SK-N-SH (cell line): ENCODE results near the gene ST6GALNAC2. TPM values are rescaled to one million over a fixed set of nuclear protein-coding genes. Genes with fewer than 3 reads are reported as not detected.

ENCODE experiments used
- CTCF ChIA-PET: fragments of 300-600, 350-600 bp; formaldehyde crosslinking; extraction: SDS; loops from one replicate; lab custom pipeline; 2021; lab: Yijun Ruan, JAX
- POLR2A ChIA-PET: fragments of 350-600 bp; sonication (Branson Sonifier 250); formaldehyde crosslinking; extraction: SDS; loops from one replicate; lab custom pipeline; 2020; ENCODE audit warnings: antibody characterized with exemption, inconsistent platforms; lab: Yijun Ruan, JAX
- DNase-seq: peaks from one replicate; pipeline ENCODE4 v3.0.0; 2012
- H2AFZ ChIP-seq: fragments of 200-600 bp; sonication (generic); 2 replicates; pipeline ENCODE4 v1.8.1; 2016; ENCODE audit warnings: antibody characterized with exemption, mild to moderate bottlenecking, low read depth
- H3F3A ChIP-seq: fragments of 200-600 bp; sonication (generic); replicated peaks from 2 replicates; pipeline ENCODE3; 2016; ENCODE audit warnings: antibody characterized with exemption, mild to moderate bottlenecking; ENCODE audit not compliant: insufficient read depth
- H3K27ac ChIP-seq, 2 experiments: fragments of 200-500 bp in 1 of 2; fragments of 200-600 bp in 1 of 2; sonication (Bioruptor generic) in 1 of 2; sonication (generic), shearing (Covaris generic) in 1 of 2; 2 replicates each; pipeline versions ENCODE4 v1.5.1 to v1.6.1; 2014 to 2016; ENCODE audit warnings: low read depth in 2 of 2, inconsistent platforms in 1 of 2, low read length in 1 of 2, mild to moderate bottlenecking in 1 of 2, mixed read lengths in 1 of 2
- H3K27me3 ChIP-seq: fragments of 200-600 bp; sonication (generic), shearing (Covaris generic); 2 replicates; pipeline ENCODE4 v1.6.1; 2016; ENCODE audit warnings: mixed run types; ENCODE audit not compliant: insufficient read depth
- H3K36me3 ChIP-seq, 2 experiments: fragments of 200-500 bp in 1 of 2; fragments of 200-600 bp in 1 of 2; sonication (Bioruptor generic) in 1 of 2; sonication (generic) in 1 of 2; replicated peaks in 1 of 2; 2 replicates each; pipeline versions ENCODE3 to v1.5.1; 2014 to 2016; ENCODE audit warnings: low read length in 1 of 2, mild to moderate bottlenecking in 1 of 2; ENCODE audit not compliant: insufficient read depth in 2 of 2, control insufficient read depth in 1 of 2
- H3K4me1 ChIP-seq, 2 experiments: fragments of 200-500 bp in 1 of 2; fragments of 200-600 bp in 1 of 2; sonication (Bioruptor generic) in 1 of 2; sonication (generic), shearing (Covaris generic) in 1 of 2; 2 replicates each; pipeline versions ENCODE4 v1.5.1 to v1.6.1; 2014 to 2016; ENCODE audit warnings: low read depth in 1 of 2, low read length in 1 of 2, mixed run types in 1 of 2; ENCODE audit not compliant: insufficient read depth in 2 of 2, control insufficient read depth in 1 of 2
- H3K4me2 ChIP-seq: fragments of 200-600 bp; sonication (generic), shearing (Covaris generic); 2 replicates; pipeline ENCODE4 v1.6.1; 2017; ENCODE audit warnings: mixed run types
- H3K4me3 ChIP-seq, 2 experiments: fragments of 200-500 bp in 1 of 2; fragments of 200-600 bp in 1 of 2; sonication (Bioruptor generic) in 1 of 2; sonication (generic), shearing (Covaris generic) in 1 of 2; 2 replicates each; pipeline versions ENCODE4 v1.5.1 to v1.8.1; 2014 to 2016; ENCODE audit warnings: low read depth in 2 of 2, inconsistent platforms in 1 of 2, low read length in 1 of 2, mild to moderate bottlenecking in 1 of 2, mixed read lengths in 1 of 2, moderate library complexity in 1 of 2
- H3K79me2 ChIP-seq: fragments of 200-600 bp; sonication (generic); 2 replicates; pipeline ENCODE4 v1.8.1; 2017; ENCODE audit warnings: mild to moderate bottlenecking; ENCODE audit not compliant: insufficient read depth
- H3K9ac ChIP-seq: fragments of 200-600 bp; sonication (generic); 2 replicates; pipeline ENCODE4 v1.6.1; 2017; ENCODE audit warnings: mixed run types
- H3K9me2 ChIP-seq: fragments of 200-600 bp; sonication (generic); 2 replicates; pipeline ENCODE4 v1.6.1; 2017; ENCODE audit warnings: mixed run types
- H3K9me3 ChIP-seq: fragments of 200-600 bp; sonication (generic); 2 replicates; pipeline ENCODE4 v1.6.1; 2017; ENCODE audit warnings: mixed run types, mild to moderate bottlenecking, moderate library complexity
- H4K20me1 ChIP-seq: fragments of 200-600 bp; sonication (generic); 2 replicates; pipeline ENCODE4 v1.6.1; 2017; ENCODE audit warnings: mild to moderate bottlenecking, mixed run types; ENCODE audit not compliant: insufficient read depth
- FOSL2 ChIP-seq: IDR thresholded peaks from 2 replicates; pipeline ENCODE4 v1.4.0; 2012; ENCODE audit warnings: low read depth, mild to moderate bottlenecking, moderate library complexity, borderline replicate concordance
- IRF3 ChIP-seq: fragments of 150-350 bp; IDR thresholded peaks from 2 replicates; pipeline ENCODE4 v1.6.1; 2016; ENCODE audit warnings: mild to moderate bottlenecking, low read depth, low read length
- MEF2A ChIP-seq: IDR thresholded peaks from 2 replicates; pipeline ENCODE4 v1.4.0; 2012; ENCODE audit warnings: low read depth, borderline replicate concordance
- MXI1 ChIP-seq: IDR thresholded peaks from 2 replicates; pipeline ENCODE4 v1.6.1; 2012; ENCODE audit warnings: mild to moderate bottlenecking, low read depth, low read length, improper control_type of control experiment
- POLR2AphosphoS5 ChIP-seq: IDR thresholded peaks from 2 replicates; pipeline ENCODE4 v1.6.1; 2012; ENCODE audit warnings: low read depth, low read length
- SIN3A ChIP-seq: IDR thresholded peaks from 2 replicates; pipeline ENCODE4 v1.6.1; 2012; ENCODE audit warnings: low read depth, mild to moderate bottlenecking, low read length, moderate library complexity, borderline replicate concordance
- WGBS: methylation state at CpG from one replicate; pipeline ENCODE4 v1.1.6; 2017; ENCODE audit warnings: low lambda C conversion rate; 5-methylcytosine and 5-hydroxymethylcytosine counted together
- polyA plus RNA-seq, 3 experiments: library from polyadenylated mRNA; depleted of rRNA; stranded (reverse); fragments of >200 nt; gene quantifications; 2 replicates each; pipeline ENCODE4 v1.2.3, GENCODE V29; 2012

Gene ST6GALNAC2
- polyA plus RNA-seq, 1 of the 3 experiments (the other 2 are of a cell fraction), result 0.94 TPM

GRCh38 chr17:76585033-76585648, 519 bp downstream of the ST6GALNAC2 start:
- peak overlapping the region; percentile 82; the same call in 1 of the 2 replicates for H3K4me2 ChIP-seq
- H3F3A ChIP-seq, result no peaks in the 10 kb centered on the region
- H3K9me2 ChIP-seq, result no peaks in the 10 kb centered on the region
- 54% methylated on average over 53 of the region's 62 CpGs for WGBS
- H3K27me3 ChIP-seq, result peaks cover 37% of the 10 kb centered on the region
- peak overlapping the region; percentile 46 to 57; a peak in 3 of 4 replicates for H3K4me3 ChIP-seq
- H3K79me2 ChIP-seq, result no peaks in the 10 kb centered on the region
- no peak overlapping the region; the same call in 1 of the 2 replicates for H3K9ac ChIP-seq
- DNase-seq, result no peak
- H3K27ac ChIP-seq, result no peak overlapping the region
- no peaks in the 10 kb centered on the region for H4K20me1 ChIP-seq
- POLR2A ChIA-PET, result no interaction called here
- CTCF ChIA-PET, result interaction anchor here (0.7 to 4.8 kb wide), 21 partner anchors 9 to 130 kb away, joined by 3 to 40 read pairs (median 6); partner anchors contain the start of gene AANAT
- peaks cover 0 to 9% of the 10 kb centered on the region in 2 experiments; a peak in 1 of 4 replicates for H3K4me1 ChIP-seq
- H3K36me3 ChIP-seq, result no peaks in the 10 kb centered on the region
- no peaks in the 10 kb centered on the region for H3K9me3 ChIP-seq
- H2AFZ ChIP-seq, result peak overlapping the region; percentile 75; the same call in 1 of the 2 replicates
- no peak for TF ChIP-seq POLR2AphosphoS5
- no peak for TF ChIP-seq SIN3A
- TF ChIP-seq MEF2A, result no peak

GRCh38 chr17:76584427-76585032, 1.1 kb downstream of the ST6GALNAC2 start:
- no peaks in the 10 kb centered on the region for H3K9me2 ChIP-seq
- CTCF ChIA-PET, result interaction anchor here (0.7 to 4.8 kb wide), 9 partner anchors 10 to 130 kb away, joined by 3 to 31 read pairs (median 11); no protein-coding TSS in a partner anchor
- H3K27me3 ChIP-seq, result peaks cover 37% of the 10 kb centered on the region
- H3K4me2 ChIP-seq, result no peak overlapping the region
- no peaks in the 10 kb centered on the region for H3K36me3 ChIP-seq
- TF ChIP-seq IRF3, result no peak
- TF ChIP-seq MXI1, result no peak
- TF ChIP-seq FOSL2, result no peak
- POLR2A ChIA-PET, result interaction anchor here (0.7 kb wide), 1 partner anchor 53 kb away, joined by 3 read pairs; no protein-coding TSS in a partner anchor
- no peak overlapping the region for H3K27ac ChIP-seq
- no peaks in the 10 kb centered on the region for H4K20me1 ChIP-seq
- H3K9me3 ChIP-seq, result no peaks in the 10 kb centered on the region
- no peak overlapping the region for H3K9ac ChIP-seq
- H3K4me1 ChIP-seq, result peaks cover 0 to 9% of the 10 kb centered on the region in 2 experiments; a peak in 1 of 4 replicates
- 92% methylated on average over 17 of the region's 17 CpGs for WGBS
- H2AFZ ChIP-seq, result no peak overlapping the region
- peak; percentile 45 for DNase-seq
- H3K4me3 ChIP-seq, result no peak overlapping the region
- H3K79me2 ChIP-seq, result no peaks in the 10 kb centered on the region
- H3F3A ChIP-seq, result no peaks in the 10 kb centered on the region

GRCh38 chr17:76582660-76583059, 3.0 kb downstream of the ST6GALNAC2 start:
- POLR2A ChIA-PET, result interaction anchor here (0.6 kb wide), 1 partner anchor 17 kb away, joined by 3 read pairs; no protein-coding TSS in a partner anchor
- Histone ChIP-seq H3F3A (no peaks in the 10 kb centered on the region), H3K4me1 (peaks cover 0 to 9% of the 10 kb centered on the region in 2 experiments; a peak in 1 of 4 replicates), H3K27ac (no peak overlapping the region), H4K20me1 (no peaks in the 10 kb centered on the region), H3K27me3 (peaks cover 36% of the 10 kb centered on the region), H3K9me2 (no peaks in the 10 kb centered on the region), H3K9me3 (no peaks in the 10 kb centered on the region), H3K36me3 (no peaks in the 10 kb centered on the region), H2AFZ (no peak overlapping the region), H3K4me2 (no peak overlapping the region), H3K9ac (no peak overlapping the region), H3K79me2 (no peaks in the 10 kb centered on the region), H3K4me3 (no peak overlapping the region)
- no peak for DNase-seq
- TF ChIP-seq MXI1 (no peak), IRF3 (no peak)
- CTCF ChIA-PET, result interaction anchor here (0.9 to 4.8 kb wide), 3 partner anchors 18 to 60 kb away, joined by 5 to 31 read pairs (median 24); no protein-coding TSS in a partner anchor
- WGBS, result 29% methylated on average over 3 of the region's 3 CpGs
